Panc1 (cell line): Measurements from ENCODE around the gene CD99. TPM values are rescaled to one million over a fixed set of nuclear protein-coding genes. Genes with fewer than 3 reads are reported as not detected.

Experiments used
- ATAC-seq: fragments of 200-7000 bp; cut with Tn5 transposase; 2 replicates; pipeline ENCODE4 v1.9.1; 2020; ENCODE audit warnings: mild to moderate bottlenecking, moderate library complexity
- BruUV-seq: library from RNA; stranded (reverse); fragments of 400-500 nt; replicated peaks from 2 replicates; lab custom pipeline; 2021; lab: Mats Ljungman, UMichigan
- CTCF ChIA-PET: fragments of 300-600 bp; sonication (Branson Sonifier 250); formaldehyde crosslinking; loops from one replicate; lab custom pipeline; 2022; ENCODE audit warnings: antibody characterized with exemption; lab: Charles Lee
- POLR2A ChIA-PET: fragments of 300-600 bp; sonication (Branson Sonifier 250); formaldehyde crosslinking; loops from one replicate; lab custom pipeline; 2022; ENCODE audit warnings: antibody characterized with exemption; lab: Charles Lee
- DNase-seq: peaks from one replicate; pipeline ENCODE4 v3.0.0-alpha.2; 2010; ENCODE audit warnings: low read depth, low spot score
- H3K27ac ChIP-seq: 2 replicates; pipeline ENCODE4 v1.5.1; 2011; ENCODE audit warnings: mild to moderate bottlenecking, low read length, inconsistent platforms
- H3K27me3 ChIP-seq: fragments of 200-500 bp; sonication (Bioruptor generic); 2 replicates; pipeline ENCODE4 v1.6.0; 2014; ENCODE audit warnings: low read length, inconsistent platforms; ENCODE audit not compliant: control insufficient read depth, insufficient read depth
- H3K36me3 ChIP-seq: fragments of 200-500 bp; sonication (Bioruptor generic); 2 replicates; pipeline ENCODE4 v1.5.1; 2014; ENCODE audit warnings: inconsistent platforms, mild to moderate bottlenecking, low read length, moderate library complexity; ENCODE audit not compliant: control insufficient read depth, insufficient read depth
- H3K4me1 ChIP-seq: 2 replicates; pipeline ENCODE4 v1.5.1; 2011; ENCODE audit warnings: inconsistent platforms, mild to moderate bottlenecking, low read length, moderate library complexity; ENCODE audit not compliant: control insufficient read depth, insufficient read depth
- H3K4me3 ChIP-seq, 2 experiments: 2 replicates each; pipeline ENCODE4 v1.5.1; 2011 to 2012; ENCODE audit warnings: low read depth in 2 of 2, low read length in 2 of 2, mild to moderate bottlenecking in 2 of 2, inconsistent platforms in 1 of 2, moderate library complexity in 1 of 2
- H3K9me3 ChIP-seq: fragments of 200-500 bp; sonication (Bioruptor generic); 2 replicates; pipeline ENCODE4 v1.5.1; 2014; ENCODE audit warnings: low read depth, mild to moderate bottlenecking, inconsistent platforms, low read length, moderate library complexity; ENCODE audit not compliant: control insufficient read depth, insufficient read depth
- CTCF ChIP-seq: fragments of 450-650 bp; IDR thresholded peaks from 2 replicates; pipeline ENCODE4 v1.5.1; 2017; ENCODE audit warnings: mild to moderate bottlenecking
- POLR2AphosphoS5 ChIP-seq: IDR thresholded peaks from 2 replicates; pipeline ENCODE4 v1.6.1; 2012; ENCODE audit warnings: mild to moderate bottlenecking, low read depth, low read length, moderate library complexity
- SIN3A ChIP-seq: IDR thresholded peaks from 2 replicates; pipeline ENCODE4 v1.6.1; 2012; ENCODE audit warnings: low read depth, mild to moderate bottlenecking, low read length, moderate library complexity, borderline replicate concordance; ENCODE audit not compliant: insufficient read depth
- TCF7L2 ChIP-seq: IDR thresholded peaks from 2 replicates; pipeline ENCODE4 v1.6.1; 2011; ENCODE audit warnings: mild to moderate bottlenecking, low read depth, low read length, inconsistent platforms
- in situ Hi-C: cut with HindIII; loops from 2 replicates; pipeline ENCODE4 v1.10.0; 2016; ENCODE audit warnings: low sequenced_read_pairs, low pct_unique_long_range_greater_than_20kb
- intact Hi-C: fragments of 100-400 bp; cut with micrococcal nuclease; formaldehyde crosslinking; loops from one replicate; pipeline ENCODE4 v1.10.0; 2022; ENCODE audit not compliant: unreplicated experiment
- total RNA-seq: library from RNA; stranded (reverse); gene quantifications from one replicate; pipeline ENCODE4 v1.2.1, GENCODE V29; 2021; ENCODE audit not compliant: unreplicated experiment
- TF ChIP-seq, protein P1 (sequence below), 2 experiments: IDR thresholded peaks; 2 replicates each; pipeline ENCODE4 v1.6.1; 2011 to 2012; ENCODE audit warnings: low read depth in 2 of 2, control low read depth in 1 of 2, low read length in 1 of 2, mild to moderate bottlenecking in 1 of 2, moderate library complexity in 1 of 2; ENCODE audit not compliant: insufficient read depth in 1 of 2

Gene CD99
- total RNA-seq, 1 experiment from 2014 or later: 67.6 TPM

GRCh38 chrX:2712428-2712827 is 21.3 kb downstream of the CD99 start:
- Histone ChIP-seq H3K4me3 (no peak overlapping the region), H3K27me3 (no peaks in the 10 kb centered on the region), H3K9me3 (no peaks in the 10 kb centered on the region), H3K4me1 (no peaks in the 10 kb centered on the region), H3K27ac (no peak overlapping the region), H3K36me3 (no peaks in the 10 kb centered on the region)
- ChIA-PET CTCF (no interaction called here), POLR2A (no interaction called here)
- DNase-seq (no peak), ATAC-seq (no peak)
- intact Hi-C loops: no loop called here
- in situ Hi-C loops: no loop called here
- TF ChIP-seq, protein P1, sequence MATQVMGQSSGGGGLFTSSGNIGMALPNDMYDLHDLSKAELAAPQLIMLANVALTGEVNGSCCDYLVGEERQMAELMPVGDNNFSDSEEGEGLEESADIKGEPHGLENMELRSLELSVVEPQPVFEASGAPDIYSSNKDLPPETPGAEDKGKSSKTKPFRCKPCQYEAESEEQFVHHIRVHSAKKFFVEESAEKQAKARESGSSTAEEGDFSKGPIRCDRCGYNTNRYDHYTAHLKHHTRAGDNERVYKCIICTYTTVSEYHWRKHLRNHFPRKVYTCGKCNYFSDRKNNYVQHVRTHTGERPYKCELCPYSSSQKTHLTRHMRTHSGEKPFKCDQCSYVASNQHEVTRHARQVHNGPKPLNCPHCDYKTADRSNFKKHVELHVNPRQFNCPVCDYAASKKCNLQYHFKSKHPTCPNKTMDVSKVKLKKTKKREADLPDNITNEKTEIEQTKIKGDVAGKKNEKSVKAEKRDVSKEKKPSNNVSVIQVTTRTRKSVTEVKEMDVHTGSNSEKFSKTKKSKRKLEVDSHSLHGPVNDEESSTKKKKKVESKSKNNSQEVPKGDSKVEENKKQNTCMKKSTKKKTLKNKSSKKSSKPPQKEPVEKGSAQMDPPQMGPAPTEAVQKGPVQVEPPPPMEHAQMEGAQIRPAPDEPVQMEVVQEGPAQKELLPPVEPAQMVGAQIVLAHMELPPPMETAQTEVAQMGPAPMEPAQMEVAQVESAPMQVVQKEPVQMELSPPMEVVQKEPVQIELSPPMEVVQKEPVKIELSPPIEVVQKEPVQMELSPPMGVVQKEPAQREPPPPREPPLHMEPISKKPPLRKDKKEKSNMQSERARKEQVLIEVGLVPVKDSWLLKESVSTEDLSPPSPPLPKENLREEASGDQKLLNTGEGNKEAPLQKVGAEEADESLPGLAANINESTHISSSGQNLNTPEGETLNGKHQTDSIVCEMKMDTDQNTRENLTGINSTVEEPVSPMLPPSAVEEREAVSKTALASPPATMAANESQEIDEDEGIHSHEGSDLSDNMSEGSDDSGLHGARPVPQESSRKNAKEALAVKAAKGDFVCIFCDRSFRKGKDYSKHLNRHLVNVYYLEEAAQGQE (IDR thresholded peaks at IDR 0.05; ENCODE audit: insufficient read depth in 1 of 2, low read depth in 2 of 2, low read length in 1 of 2): no peak
- TF ChIP-seq CTCF (no peak), SIN3A (no peak), TCF7L2 (no peak), POLR2AphosphoS5 (no peak)
- BruUV-seq: no TSS peak

- Histone ChIP-seq H3K4me1 (no peaks in the 10 kb centered on the region), H3K27ac (no peak overlapping the region), H3K9me3 (no peaks in the 10 kb centered on the region), H3K36me3 (no peaks in the 10 kb centered on the region), H3K4me3 (no peak overlapping the region), H3K27me3 (no peaks in the 10 kb centered on the region)
- ATAC-seq (no peak), DNase-seq (no peak)
- no peak for TF ChIP-seq POLR2AphosphoS5
- TF ChIP-seq CTCF: no peak
- TF ChIP-seq, protein P1 (IDR thresholded peaks at IDR 0.05; ENCODE audit: insufficient read depth in 1 of 2, low read depth in 2 of 2, low read length in 1 of 2): no peak
- TF ChIP-seq TCF7L2: no peak
- no peak for TF ChIP-seq SIN3A
- CTCF ChIA-PET: no interaction called here
- BruUV-seq: no TSS peak
- intact Hi-C loops (no loop called here), in situ Hi-C loops (no loop called here)
- POLR2A ChIA-PET: no interaction called here
Observed at GRCh38 chrX:2712890-2713840, 22.1 kb downstream of the CD99 start.
